ENCODE results near the gene ARTN. TPM values are rescaled to one million over a fixed set of nuclear protein-coding genes. Genes with fewer than 3 reads are reported as not detected.
A peak's percentile ranks its signal among the peaks of the same experiment; 100 is the strongest.

The ARTN gene, protein sequence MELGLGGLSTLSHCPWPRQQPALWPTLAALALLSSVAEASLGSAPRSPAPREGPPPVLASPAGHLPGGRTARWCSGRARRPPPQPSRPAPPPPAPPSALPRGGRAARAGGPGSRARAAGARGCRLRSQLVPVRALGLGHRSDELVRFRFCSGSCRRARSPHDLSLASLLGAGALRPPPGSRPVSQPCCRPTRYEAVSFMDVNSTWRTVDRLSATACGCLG
- total RNA-seq (2013): not detected
- polyA plus RNA-seq (under 1 TPM in 1 of 3 donors, not detected in 2; 0.15 TPM), polyA minus RNA-seq (0.28 TPM in 1 of 2 replicates, not detected in the other), total RNA-seq (0.04 to 0.75 (median 0.13) reads per million in 11 experiments)

DNA sequence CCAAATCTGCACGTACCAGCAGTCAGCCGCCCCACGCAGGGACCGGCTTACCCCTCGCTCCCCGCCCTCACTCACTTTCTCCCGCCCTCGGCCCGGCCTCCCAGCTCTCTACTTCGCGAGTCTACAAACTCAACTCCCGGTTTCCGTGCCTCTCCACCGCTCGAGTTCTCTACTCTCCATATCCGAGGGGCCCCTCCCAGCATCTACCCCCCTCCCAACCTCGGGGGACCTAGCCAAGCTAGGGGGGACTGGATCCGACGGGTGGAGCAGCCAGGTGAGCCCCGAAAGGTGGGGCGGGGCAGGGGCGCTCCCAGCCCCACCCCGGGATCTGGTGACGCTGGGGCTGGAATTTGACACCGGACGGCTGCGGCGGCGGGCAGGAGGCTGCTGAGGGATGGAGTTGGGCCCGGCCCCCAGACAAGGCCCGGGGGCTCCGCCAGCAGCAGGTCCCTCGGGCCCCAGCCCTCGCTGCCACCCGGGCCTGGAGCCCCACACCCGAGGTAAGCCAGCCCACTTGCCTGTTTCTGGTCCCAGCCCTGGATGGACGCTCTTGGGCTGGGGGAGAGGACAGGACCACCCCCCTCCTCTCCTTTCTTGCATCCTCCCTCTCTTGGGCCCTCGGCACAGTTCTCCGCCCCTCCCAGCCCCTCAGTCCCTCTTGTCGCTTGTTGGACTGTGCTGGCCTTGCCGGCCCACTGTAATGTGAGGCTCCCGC lies at the start of gene ARTN:
ARTN (plus strand) TSS at position 416 of the 715 bp plus-strand sequence. CDS start 1,856 bp downstream, outside the sequence.
- Histone ChIP-seq H2AFZ (ENCODE audit: insufficient read depth, low read depth, low read length, poor library complexity, severe bottlenecking) (peak within 1 kb of the TSS; percentile 88), H3K4me1 (ENCODE audit: control insufficient read depth in 1 of 2, insufficient read depth in 2 of 2, low read length in 2 of 2) (peaks cover 35 to 39% of the 10 kb centered on the region in 2 donors), H4K20me1 (ENCODE audit: insufficient read depth, low read length) (no peaks in the 10 kb centered on the region), H3K79me2 (ENCODE audit: insufficient read depth, low read length) (peaks cover 13% of the 10 kb centered on the region), H3K9ac (ENCODE audit: insufficient read depth, low read length, poor library complexity, severe bottlenecking) (peak within 1 kb of the TSS; percentile 60), H3K36me3 (replicated peaks in 1 of 2; ENCODE audit: control insufficient read depth in 1 of 2, insufficient read depth in 2 of 2, low read length in 2 of 2) (no peaks in the 10 kb centered on the region), H3K9me3 (replicated peaks in 1 of 2; ENCODE audit: control insufficient read depth in 1 of 2, insufficient read depth in 1 of 2, low read length in 2 of 2) (peaks cover 0 to 3% of the 10 kb centered on the region in 2 donors), H3K27me3 (ENCODE audit: control insufficient read depth in 2 of 2, insufficient read depth in 2 of 2, low read length in 2 of 2) (peaks cover 0 to 7% of the 10 kb centered on the region in 2 donors), H3K27ac (ENCODE audit: low read depth in 1 of 2, low read length in 2 of 2) (peak within 1 kb of the TSS in 1 of 2 donors; percentile 5), H3K4me2 (replicated peaks; ENCODE audit: extremely low read depth, low read length, poor library complexity, severe bottlenecking) (peak within 1 kb of the TSS; percentile 93), H3K4me3 (replicated peaks in 1 of 3; ENCODE audit: low read depth in 2 of 3, low read length in 3 of 3) (peak within 1 kb of the TSS; percentile 6 to 73 (median 32))
- Mint-ChIP-seq H3K36me3 (peaks cover 7 to 12% of the 10 kb centered on the region in 2 donors), H3K4me3 (peak within 1 kb of the TSS; percentile 64 to 84), H3K27me3 (ENCODE audit: low read depth in 3 of 3) (peaks cover 5 to 25% (median 11%) of the 10 kb centered on the region in 3 donors), H3K9me3 (peaks cover 0 to 6% (median 3%) of the 10 kb centered on the region in 7 donors), H3K4me1 (peaks cover 42% of the 10 kb centered on the region), H3K27ac (peak within 1 kb of the TSS in 3 of 7 donors; percentile 2 to 63 (median 13))
- WGBS (ENCODE audit: insufficient coverage): 5% methylated on average over 40 of the region's 42 CpGs
- intact Hi-C loops (cut with micrococcal nuclease): loop anchor here (1.0 to 10.0 kb wide), 3 partner anchors 170 to 399 kb away; partner anchors contain the start of gene PTPRF (in 1 of the 2)
- peak in 1 of 3 donors; percentile 9 for DNase-seq
- TF ChIP-seq, protein P1, sequence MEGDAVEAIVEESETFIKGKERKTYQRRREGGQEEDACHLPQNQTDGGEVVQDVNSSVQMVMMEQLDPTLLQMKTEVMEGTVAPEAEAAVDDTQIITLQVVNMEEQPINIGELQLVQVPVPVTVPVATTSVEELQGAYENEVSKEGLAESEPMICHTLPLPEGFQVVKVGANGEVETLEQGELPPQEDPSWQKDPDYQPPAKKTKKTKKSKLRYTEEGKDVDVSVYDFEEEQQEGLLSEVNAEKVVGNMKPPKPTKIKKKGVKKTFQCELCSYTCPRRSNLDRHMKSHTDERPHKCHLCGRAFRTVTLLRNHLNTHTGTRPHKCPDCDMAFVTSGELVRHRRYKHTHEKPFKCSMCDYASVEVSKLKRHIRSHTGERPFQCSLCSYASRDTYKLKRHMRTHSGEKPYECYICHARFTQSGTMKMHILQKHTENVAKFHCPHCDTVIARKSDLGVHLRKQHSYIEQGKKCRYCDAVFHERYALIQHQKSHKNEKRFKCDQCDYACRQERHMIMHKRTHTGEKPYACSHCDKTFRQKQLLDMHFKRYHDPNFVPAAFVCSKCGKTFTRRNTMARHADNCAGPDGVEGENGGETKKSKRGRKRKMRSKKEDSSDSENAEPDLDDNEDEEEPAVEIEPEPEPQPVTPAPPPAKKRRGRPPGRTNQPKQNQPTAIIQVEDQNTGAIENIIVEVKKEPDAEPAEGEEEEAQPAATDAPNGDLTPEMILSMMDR (IDR thresholded peaks at IDR 0.05): no peak

DNA sequence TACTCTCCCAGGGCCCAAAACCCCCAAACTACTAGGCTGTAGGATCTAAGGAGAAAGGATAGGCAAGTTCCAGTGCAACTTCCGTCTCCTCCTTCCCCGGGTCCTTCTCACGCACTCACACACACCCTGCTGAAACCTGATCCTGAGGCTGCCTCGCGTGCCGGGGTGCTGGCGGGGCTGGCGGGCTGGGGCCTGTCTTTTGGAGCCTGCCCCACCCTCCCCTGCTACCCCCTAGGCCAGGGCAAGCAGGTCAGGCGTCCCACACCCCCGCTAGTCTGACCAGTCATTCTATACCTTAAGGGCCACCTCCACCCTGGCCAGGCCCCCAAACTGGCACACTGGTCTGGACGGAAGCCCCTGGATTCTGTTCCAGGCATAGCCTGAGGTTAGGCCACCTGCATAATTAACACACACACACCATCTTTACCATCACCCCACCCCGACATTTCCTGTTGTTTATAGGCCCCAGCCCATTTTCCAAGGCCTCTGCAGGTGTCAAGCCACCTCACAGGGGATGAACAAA lies 48.3 kb upstream of the ARTN start:
- Histone ChIP-seq H3K4me3 (replicated peaks in 1 of 3; ENCODE audit: low read depth in 2 of 3, low read length in 3 of 3) (no peak overlapping the region), H3K79me2 (ENCODE audit: insufficient read depth, low read length) (no peaks in the 10 kb centered on the region), H3K27ac (ENCODE audit: low read depth in 1 of 2, low read length in 2 of 2) (no peak overlapping the region), H3K36me3 (replicated peaks in 1 of 2; ENCODE audit: control insufficient read depth in 1 of 2, insufficient read depth in 2 of 2, low read length in 2 of 2) (no peaks in the 10 kb centered on the region), H3K4me1 (ENCODE audit: control insufficient read depth in 1 of 2, insufficient read depth in 2 of 2, low read length in 2 of 2) (peaks cover 0 to 4% of the 10 kb centered on the region in 2 donors), H3K9ac (ENCODE audit: insufficient read depth, low read length, poor library complexity, severe bottlenecking) (no peak overlapping the region), H3K9me3 (replicated peaks in 1 of 2; ENCODE audit: control insufficient read depth in 1 of 2, insufficient read depth in 1 of 2, low read length in 2 of 2) (no peaks in the 10 kb centered on the region), H2AFZ (ENCODE audit: insufficient read depth, low read depth, low read length, poor library complexity, severe bottlenecking) (no peak overlapping the region), H4K20me1 (ENCODE audit: insufficient read depth, low read length) (no peaks in the 10 kb centered on the region), H3K27me3 (ENCODE audit: control insufficient read depth in 2 of 2, insufficient read depth in 2 of 2, low read length in 2 of 2) (no peaks in the 10 kb centered on the region), H3K4me2 (replicated peaks; ENCODE audit: extremely low read depth, low read length, poor library complexity, severe bottlenecking) (no peak overlapping the region)
- intact Hi-C loops (cut with micrococcal nuclease): no loop called here
- DNase-seq: no peak
- Mint-ChIP-seq H3K9me3 (no peaks in the 10 kb centered on the region), H3K27me3 (ENCODE audit: low read depth in 3 of 3) (peaks cover 0 to 2% (median 2%) of the 10 kb centered on the region in 3 donors), H3K4me1 (peaks cover 4% of the 10 kb centered on the region), H3K36me3 (peaks cover 4% of the 10 kb centered on the region in 2 donors), H3K4me3 (no peak overlapping the region), H3K27ac (peak overlapping the region in 1 of 7 donors; percentile 30)
- TF ChIP-seq, protein P1 (IDR thresholded peaks at IDR 0.05): no peak
- 96% methylated on average over 9 of the region's 12 CpGs for whole genome bisulfite sequencing (ENCODE audit: insufficient coverage)

Data from CD14-positive monocyte (primary cell).